ENCODE results near the gene USP31.

DNA sequence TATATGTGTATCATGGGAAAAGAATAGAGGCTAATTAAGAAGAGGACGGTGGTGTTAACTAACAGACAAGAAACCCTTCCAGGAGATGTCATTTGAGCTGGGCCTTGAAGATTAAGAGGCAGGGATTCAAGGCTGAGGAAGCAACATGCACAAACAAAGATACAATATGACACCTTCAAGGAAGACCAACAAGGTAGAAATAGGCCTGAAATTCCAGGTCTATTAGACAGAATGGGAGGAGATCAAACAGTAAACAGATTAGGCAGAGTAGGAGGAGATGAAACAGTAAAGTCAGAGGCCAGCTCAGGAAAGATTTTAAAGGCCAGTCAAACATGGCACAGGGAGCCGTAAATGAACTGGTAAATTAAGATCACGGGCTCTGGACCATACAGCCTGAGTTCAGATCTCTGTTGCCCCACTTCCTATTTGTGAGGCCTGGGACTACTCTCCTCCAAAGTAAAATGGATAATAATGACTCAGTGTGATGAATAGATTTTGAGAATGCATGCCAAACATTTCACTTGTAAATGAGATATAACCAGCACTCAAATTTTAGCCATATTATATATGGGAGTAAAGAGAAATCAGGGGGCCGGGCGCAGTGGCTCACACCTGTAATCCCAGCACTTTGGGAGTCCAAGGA, 38.9 kb downstream of the USP31 start:
- TF ChIP-seq, protein P1, sequence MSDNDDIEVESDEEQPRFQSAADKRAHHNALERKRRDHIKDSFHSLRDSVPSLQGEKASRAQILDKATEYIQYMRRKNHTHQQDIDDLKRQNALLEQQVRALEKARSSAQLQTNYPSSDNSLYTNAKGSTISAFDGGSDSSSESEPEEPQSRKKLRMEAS (IDR thresholded peaks at IDR 0.05): no peak
- TF ChIP-seq CEBPB (IDR thresholded peaks at IDR 0.05) (no peak), FOXM1 (IDR thresholded peaks at IDR 0.05; ENCODE audit: borderline replicate concordance, low read depth) (no peak)
- TF ChIP-seq, protein P2, sequence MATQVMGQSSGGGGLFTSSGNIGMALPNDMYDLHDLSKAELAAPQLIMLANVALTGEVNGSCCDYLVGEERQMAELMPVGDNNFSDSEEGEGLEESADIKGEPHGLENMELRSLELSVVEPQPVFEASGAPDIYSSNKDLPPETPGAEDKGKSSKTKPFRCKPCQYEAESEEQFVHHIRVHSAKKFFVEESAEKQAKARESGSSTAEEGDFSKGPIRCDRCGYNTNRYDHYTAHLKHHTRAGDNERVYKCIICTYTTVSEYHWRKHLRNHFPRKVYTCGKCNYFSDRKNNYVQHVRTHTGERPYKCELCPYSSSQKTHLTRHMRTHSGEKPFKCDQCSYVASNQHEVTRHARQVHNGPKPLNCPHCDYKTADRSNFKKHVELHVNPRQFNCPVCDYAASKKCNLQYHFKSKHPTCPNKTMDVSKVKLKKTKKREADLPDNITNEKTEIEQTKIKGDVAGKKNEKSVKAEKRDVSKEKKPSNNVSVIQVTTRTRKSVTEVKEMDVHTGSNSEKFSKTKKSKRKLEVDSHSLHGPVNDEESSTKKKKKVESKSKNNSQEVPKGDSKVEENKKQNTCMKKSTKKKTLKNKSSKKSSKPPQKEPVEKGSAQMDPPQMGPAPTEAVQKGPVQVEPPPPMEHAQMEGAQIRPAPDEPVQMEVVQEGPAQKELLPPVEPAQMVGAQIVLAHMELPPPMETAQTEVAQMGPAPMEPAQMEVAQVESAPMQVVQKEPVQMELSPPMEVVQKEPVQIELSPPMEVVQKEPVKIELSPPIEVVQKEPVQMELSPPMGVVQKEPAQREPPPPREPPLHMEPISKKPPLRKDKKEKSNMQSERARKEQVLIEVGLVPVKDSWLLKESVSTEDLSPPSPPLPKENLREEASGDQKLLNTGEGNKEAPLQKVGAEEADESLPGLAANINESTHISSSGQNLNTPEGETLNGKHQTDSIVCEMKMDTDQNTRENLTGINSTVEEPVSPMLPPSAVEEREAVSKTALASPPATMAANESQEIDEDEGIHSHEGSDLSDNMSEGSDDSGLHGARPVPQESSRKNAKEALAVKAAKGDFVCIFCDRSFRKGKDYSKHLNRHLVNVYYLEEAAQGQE (IDR thresholded peaks at IDR 0.05; ENCODE audit: low read depth): no peak
